NCI-H187 (cell line): Measurements from ENCODE around the gene MYOZ2.
"Not testable (repeated sequence)": the region's sequence is repeated elsewhere in the genome, so short reads cannot be mapped to it uniquely, and the experiment has no call there.

Experiments used
- DNase-seq, 2 experiments: peaks; one replicate each; lab custom pipeline; 2025; lab: John Stamatoyannopoulos, UW

MYOZ2 gene

GRCh38 chr4:119128148-119128547 is 7.5 kb upstream of the MYOZ2 start:
- no peak for DNase-seq

GRCh38 chr4:119130365-119131065 is 5.1 kb upstream of the MYOZ2 start:
- no peak for DNase-seq

- no peak for DNase-seq
Observed at GRCh38 chr4:119131164-119131563, 4.5 kb upstream of the MYOZ2 start.

GRCh38 chr4:119132306-119132705 is 3.3 kb upstream of the MYOZ2 start:
- DNase-seq = no peak

- no peak for DNase-seq
Observed at GRCh38 chr4:119136546-119136945, 914 bp downstream of the MYOZ2 start.

- DNase-seq = no peak
Observed at GRCh38 chr4:119138046-119138445, 2.4 kb downstream of the MYOZ2 start.

GRCh38 chr4:119139311-119139710 is 3.7 kb downstream of the MYOZ2 start:
- DNase-seq = no peak

- no peak for DNase-seq
Observed at GRCh38 chr4:119139822-119140252, 4.2 kb downstream of the MYOZ2 start.

GRCh38 chr4:119141283-119141682 is 5.7 kb downstream of the MYOZ2 start:
- DNase-seq = not testable (repeated sequence)

GRCh38 chr4:119142833-119143232 is 7.2 kb downstream of the MYOZ2 start:
- DNase-seq = no peak

GRCh38 chr4:119143341-119143740 is 7.7 kb downstream of the MYOZ2 start:
- DNase-seq = not testable (repeated sequence)

- no peak for DNase-seq
Observed at GRCh38 chr4:119149110-119149509, 13.5 kb downstream of the MYOZ2 start.

- no peak for DNase-seq
Observed at GRCh38 chr4:119151161-119151560, 15.5 kb downstream of the MYOZ2 start.

- DNase-seq = no peak
Observed at GRCh38 chr4:119152741-119153140, 17.1 kb downstream of the MYOZ2 start.

- DNase-seq = no peak
Observed at GRCh38 chr4:119162174-119162573, 26.5 kb downstream of the MYOZ2 start.

- no peak for DNase-seq
Observed at GRCh38 chr4:119165767-119166166, 30.1 kb downstream of the MYOZ2 start.

- DNase-seq = no peak
Observed at GRCh38 chr4:119170195-119170594, 34.6 kb downstream of the MYOZ2 start.

GRCh38 chr4:119172223-119172622 is 36.6 kb downstream of the MYOZ2 start:
- DNase-seq = no peak

GRCh38 chr4:119173729-119174361 is 38.2 kb downstream of the MYOZ2 start:
- not testable (repeated sequence) for DNase-seq

- no peak for DNase-seq
Observed at GRCh38 chr4:119179011-119179410, 43.4 kb downstream of the MYOZ2 start.

- no peak for DNase-seq
Observed at GRCh38 chr4:119184128-119184527, 48.5 kb downstream of the MYOZ2 start.

- no peak for DNase-seq
Observed at GRCh38 chr4:119189638-119190037, 54.0 kb downstream of the MYOZ2 start.

- DNase-seq = no peak
Observed at GRCh38 chr4:119190354-119190753, 54.7 kb downstream of the MYOZ2 start.

GRCh38 chr4:119191505-119191904 is 55.9 kb downstream of the MYOZ2 start:
- no peak for DNase-seq
